ENCODE results near the gene VSIR. TPM values are rescaled to one million over a fixed set of nuclear protein-coding genes. Genes with fewer than 3 reads are reported as not detected.

Gene VSIR
- total and polyA plus RNA-seq, 3 donors from 2014 or later, result 26.1 to 54.6 (median 54.4) TPM

- DNase-seq, result no peak
- Histone ChIP-seq H3K27me3 (no peaks in the 10 kb centered on the region), H3K36me3 (ENCODE audit: low read depth, missing control alignments) (no peaks in the 10 kb centered on the region), H3K27ac (no peak overlapping the region), H3K4me3 (no peak overlapping the region), H3K4me1 (peaks cover 30% of the 10 kb centered on the region), H3K9me3 (no peaks in the 10 kb centered on the region)
- WGBS, 2 donors, result 82 to 96% methylated on average over 4 to 5 of the region's 5 CpGs
- intact Hi-C loops (cut with DNase I; ENCODE audit: low total_unique reads), result no loop called here
- TF ChIP-seq POLR2A (IDR thresholded peaks at IDR 0.05), result no peak
- TF ChIP-seq, protein P1, sequence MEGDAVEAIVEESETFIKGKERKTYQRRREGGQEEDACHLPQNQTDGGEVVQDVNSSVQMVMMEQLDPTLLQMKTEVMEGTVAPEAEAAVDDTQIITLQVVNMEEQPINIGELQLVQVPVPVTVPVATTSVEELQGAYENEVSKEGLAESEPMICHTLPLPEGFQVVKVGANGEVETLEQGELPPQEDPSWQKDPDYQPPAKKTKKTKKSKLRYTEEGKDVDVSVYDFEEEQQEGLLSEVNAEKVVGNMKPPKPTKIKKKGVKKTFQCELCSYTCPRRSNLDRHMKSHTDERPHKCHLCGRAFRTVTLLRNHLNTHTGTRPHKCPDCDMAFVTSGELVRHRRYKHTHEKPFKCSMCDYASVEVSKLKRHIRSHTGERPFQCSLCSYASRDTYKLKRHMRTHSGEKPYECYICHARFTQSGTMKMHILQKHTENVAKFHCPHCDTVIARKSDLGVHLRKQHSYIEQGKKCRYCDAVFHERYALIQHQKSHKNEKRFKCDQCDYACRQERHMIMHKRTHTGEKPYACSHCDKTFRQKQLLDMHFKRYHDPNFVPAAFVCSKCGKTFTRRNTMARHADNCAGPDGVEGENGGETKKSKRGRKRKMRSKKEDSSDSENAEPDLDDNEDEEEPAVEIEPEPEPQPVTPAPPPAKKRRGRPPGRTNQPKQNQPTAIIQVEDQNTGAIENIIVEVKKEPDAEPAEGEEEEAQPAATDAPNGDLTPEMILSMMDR (IDR thresholded peaks at IDR 0.05), result no peak
These were observed 22.3 kb downstream of the VSIR start for GRCh38 chr10:71750986-71751385.

GRCh38 chr10:71750124-71750841 lies 23.0 kb downstream of the VSIR start:
- peaks cover 30% of the 10 kb centered on the region for H3K4me1 ChIP-seq
- no peaks in the 10 kb centered on the region for H3K9me3 ChIP-seq
- no peak for TF ChIP-seq POLR2A (IDR thresholded peaks at IDR 0.05)
- TF ChIP-seq, protein P1 (IDR thresholded peaks at IDR 0.05), result no peak
- 85 to 93% methylated on average over 12 to 15 of the region's 15 CpGs for WGBS, 2 donors
- no peaks in the 10 kb centered on the region for H3K27me3 ChIP-seq
- intact Hi-C loops (cut with DNase I; ENCODE audit: low total_unique reads), result no loop called here
- no peaks in the 10 kb centered on the region for H3K36me3 ChIP-seq (ENCODE audit: low read depth, missing control alignments)
- no peak overlapping the region for H3K27ac ChIP-seq
- DNase-seq, result no peak
- H3K4me3 ChIP-seq, result no peak overlapping the region

DNA sequence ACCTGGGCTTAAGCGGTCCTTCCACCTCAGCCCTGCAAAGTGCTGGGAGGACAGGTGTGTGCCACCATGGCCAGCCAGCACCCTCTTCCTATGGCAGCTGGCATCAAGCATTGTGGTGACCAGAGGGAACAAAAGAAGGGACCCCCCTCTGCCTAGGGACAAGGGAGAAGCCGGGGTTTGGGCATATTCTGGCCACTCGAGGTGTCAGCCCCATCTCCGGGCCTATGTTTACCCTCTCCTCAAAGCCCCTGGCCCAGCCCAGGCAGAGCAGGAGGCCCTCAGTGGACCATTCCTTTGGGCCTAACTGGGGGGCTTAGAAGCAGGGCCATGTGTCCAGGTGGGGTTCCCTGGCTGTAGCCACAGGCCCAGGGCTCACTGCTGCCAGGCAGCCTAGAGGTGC lies 23.9 kb downstream of the VSIR start:
- peaks cover 30% of the 10 kb centered on the region for H3K4me1 ChIP-seq
- intact Hi-C loops (cut with DNase I; ENCODE audit: low total_unique reads), result no loop called here
- DNase-seq, result no peak
- WGBS, 2 donors, result 77 to 79% methylated on average over 1 to 4 of the region's 4 CpGs
- peak overlapping the region; percentile 13 to 62 for H3K27ac ChIP-seq
- no peaks in the 10 kb centered on the region for H3K36me3 ChIP-seq (ENCODE audit: low read depth, missing control alignments)
- no peak overlapping the region for H3K4me3 ChIP-seq
- H3K27me3 ChIP-seq, result no peaks in the 10 kb centered on the region
- no peaks in the 10 kb centered on the region for H3K9me3 ChIP-seq
- no peak for TF ChIP-seq POLR2A (IDR thresholded peaks at IDR 0.05)
- TF ChIP-seq, protein P1 (IDR thresholded peaks at IDR 0.05), result no peak

DNA sequence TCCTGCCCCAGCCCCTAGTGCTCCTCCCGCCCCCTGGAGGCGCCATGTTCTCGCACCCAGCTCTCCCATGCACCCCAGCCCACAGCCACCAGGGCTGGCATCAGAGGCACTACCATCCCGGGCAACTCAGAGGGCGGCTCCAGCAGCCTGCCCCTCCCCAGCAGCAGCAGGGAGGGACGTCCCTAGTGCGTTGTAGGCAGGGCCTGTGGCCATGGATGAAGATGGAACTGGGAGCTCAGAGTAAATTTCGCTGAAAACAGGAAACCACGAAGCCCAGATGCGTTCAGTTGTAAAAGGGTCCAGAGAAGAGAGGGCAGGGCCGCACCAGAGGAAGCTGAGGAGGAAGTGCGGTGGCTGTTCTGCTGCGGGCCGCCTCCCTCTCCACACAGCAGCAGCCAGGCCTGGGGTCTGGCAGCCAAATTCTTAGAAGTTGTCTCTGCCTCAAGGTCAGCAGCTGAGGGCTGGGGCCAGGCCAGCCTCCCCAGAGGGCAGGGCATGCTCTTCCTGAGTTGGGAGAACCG lies 24.6 kb downstream of the VSIR start:
- H3K27ac ChIP-seq, result peak overlapping the region; percentile 7 to 62
- no peaks in the 10 kb centered on the region for H3K9me3 ChIP-seq
- no peak overlapping the region for H3K4me3 ChIP-seq
- intact Hi-C loops (cut with DNase I; ENCODE audit: low total_unique reads), result no loop called here
- 29 to 47% methylated on average over 15 of the region's 15 CpGs for WGBS, 2 donors
- peaks cover 30% of the 10 kb centered on the region for H3K4me1 ChIP-seq
- DNase-seq, result peak; percentile 76
- no peaks in the 10 kb centered on the region for H3K27me3 ChIP-seq
- TF ChIP-seq, protein P1 (IDR thresholded peaks at IDR 0.05), result no peak
- TF ChIP-seq POLR2A (IDR thresholded peaks at IDR 0.05), result no peak
- no peaks in the 10 kb centered on the region for H3K36me3 ChIP-seq (ENCODE audit: low read depth, missing control alignments)

Data from testis (tissue), 3 donors.